Stomach smooth muscle (tissue), 2 donors: ENCODE results near the gene PEPD.

Experiments used
- H3K27ac ChIP-seq: one replicate; pipeline ENCODE4 v1.7.0; 2013; ENCODE audit warnings: mild to moderate bottlenecking, low read length, inconsistent platforms
- H3K27me3 ChIP-seq, 2 donors: one replicate each; pipeline ENCODE4 v1.7.0; 2013; ENCODE audit warnings: low read length in 2 of 2; ENCODE audit not compliant: insufficient read depth in 2 of 2, control insufficient read depth in 1 of 2
- H3K36me3 ChIP-seq, 2 donors: one replicate each; pipeline ENCODE4 v1.7.0; 2013; ENCODE audit warnings: low read length in 2 of 2; ENCODE audit not compliant: control insufficient read depth in 2 of 2, insufficient read depth in 2 of 2
- H3K4me1 ChIP-seq: one replicate; pipeline ENCODE4 v1.7.0; 2013; ENCODE audit warnings: low read length; ENCODE audit not compliant: control insufficient read depth, insufficient read depth
- H3K4me3 ChIP-seq, 2 donors: one replicate each; pipeline ENCODE4 v1.7.0; 2013; ENCODE audit warnings: low read length in 2 of 2
- H3K9ac ChIP-seq, 2 donors: one replicate each; pipeline ENCODE4 v1.7.0; 2013; ENCODE audit warnings: low read length in 2 of 2, mild to moderate bottlenecking in 1 of 2
- H3K9me3 ChIP-seq, 2 donors: one replicate each; pipeline ENCODE4 v1.7.0; 2013; ENCODE audit warnings: low read length in 2 of 2; ENCODE audit not compliant: control insufficient read depth in 2 of 2
- donor health status: healthy.
- donor health status: Pancreatic carcinoma.

PEPD gene

GRCh38 chr19:33417751-33418150, 103.8 kb downstream of the PEPD start:
- no peak overlapping the region for H3K9ac ChIP-seq
- H3K4me1 ChIP-seq, result peaks cover 7% of the 10 kb centered on the region

GRCh38 chr19:33416307-33417215, 105.0 kb downstream of the PEPD start:
- Histone ChIP-seq H3K27me3 (no peaks in the 10 kb centered on the region), H3K9ac (no peak overlapping the region), H3K36me3 (peaks cover 0 to 2% of the 10 kb centered on the region in 2 donors), H3K4me1 (peaks cover 7% of the 10 kb centered on the region), H3K9me3 (no peaks in the 10 kb centered on the region), H3K27ac (no peak overlapping the region), H3K4me3 (peak overlapping the region in 1 of 2 donors; percentile 54)

More at GRCh38 chr19:33417751-33418150, 103.8 kb downstream of the PEPD start:
- Histone ChIP-seq H3K27ac (no peak overlapping the region), H3K9me3 (no peaks in the 10 kb centered on the region), H3K36me3 (peaks cover 0 to 2% of the 10 kb centered on the region in 2 donors), H3K27me3 (no peaks in the 10 kb centered on the region), H3K4me3 (no peak overlapping the region)

GRCh38 chr19:33414667-33415605, 106.7 kb downstream of the PEPD start:
- Histone ChIP-seq H3K9ac (no peak overlapping the region), H3K27me3 (no peaks in the 10 kb centered on the region), H3K9me3 (no peaks in the 10 kb centered on the region), H3K4me1 (peaks cover 7% of the 10 kb centered on the region), H3K27ac (no peak overlapping the region), H3K36me3 (peaks cover 0 to 4% of the 10 kb centered on the region in 2 donors), H3K4me3 (no peak overlapping the region)

GRCh38 chr19:33413868-33414666, 107.5 kb downstream of the PEPD start:
- Histone ChIP-seq H3K4me3 (no peak overlapping the region), H3K9me3 (no peaks in the 10 kb centered on the region), H3K27ac (no peak overlapping the region), H3K27me3 (no peaks in the 10 kb centered on the region), H3K4me1 (peaks cover 7% of the 10 kb centered on the region), H3K36me3 (peaks cover 0 to 2% of the 10 kb centered on the region in 2 donors), H3K9ac (no peak overlapping the region)

DNA sequence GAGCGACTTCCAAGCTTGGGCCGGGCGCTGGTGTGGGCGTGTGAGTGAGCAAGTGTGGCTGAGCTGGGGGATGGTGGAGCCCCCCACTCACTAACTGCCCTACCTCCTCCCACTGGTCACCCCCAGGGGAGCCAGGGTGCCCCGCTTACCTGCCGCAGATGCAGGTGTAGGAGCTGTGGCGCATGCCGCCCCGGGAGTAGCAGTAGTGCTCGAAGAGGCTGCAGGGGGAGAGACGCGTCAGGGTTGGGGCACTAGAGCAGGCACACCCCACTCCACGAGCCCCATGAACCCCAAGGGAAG, 108.2 kb downstream of the PEPD start:
- H3K9ac ChIP-seq, result no peak overlapping the region
- no peaks in the 10 kb centered on the region for H3K9me3 ChIP-seq
- H3K4me3 ChIP-seq, result no peak overlapping the region
- peaks cover 7% of the 10 kb centered on the region for H3K4me1 ChIP-seq
- peaks cover 0 to 2% of the 10 kb centered on the region in 2 donors for H3K36me3 ChIP-seq
- no peak overlapping the region for H3K27ac ChIP-seq
- H3K27me3 ChIP-seq, result no peaks in the 10 kb centered on the region

- Histone ChIP-seq H3K4me1 (peaks cover 7% of the 10 kb centered on the region), H3K36me3 (peaks cover 0 to 2% of the 10 kb centered on the region in 2 donors), H3K4me3 (no peak overlapping the region), H3K27me3 (no peaks in the 10 kb centered on the region), H3K9ac (no peak overlapping the region), H3K27ac (no peak overlapping the region), H3K9me3 (no peaks in the 10 kb centered on the region)
Measured at GRCh38 chr19:33412601-33413425, 108.8 kb downstream of the PEPD start.

DNA sequence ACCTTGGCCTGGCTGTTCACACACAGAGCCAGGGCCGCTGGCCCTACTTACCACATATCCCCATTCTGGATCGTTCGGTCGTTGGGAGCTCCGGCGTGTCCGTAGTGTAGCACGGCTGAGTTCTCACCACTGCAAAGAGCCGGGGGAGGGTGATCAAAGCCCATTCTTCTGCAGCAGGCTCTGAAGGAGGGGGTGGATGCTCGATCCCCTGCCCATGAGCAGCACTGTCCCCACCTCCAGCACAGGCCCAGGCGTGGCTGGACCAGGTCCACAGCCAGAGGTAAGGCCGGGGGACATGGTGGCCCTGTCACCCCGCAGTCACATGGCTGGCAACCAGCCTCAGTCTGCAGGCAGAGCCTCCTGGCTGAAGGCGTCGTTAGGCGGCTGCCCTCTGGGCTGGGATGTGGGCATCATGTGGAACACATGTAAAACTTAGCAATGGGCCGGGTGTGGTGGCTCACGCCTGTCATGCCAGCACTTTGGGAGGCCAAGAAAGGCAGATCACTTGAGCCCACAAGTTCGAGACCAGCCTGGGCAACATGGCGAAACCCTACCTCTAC, 109.9 kb downstream of the PEPD start:
- Histone ChIP-seq H3K9me3 (no peaks in the 10 kb centered on the region), H3K9ac (no peak overlapping the region), H3K4me1 (peaks cover 10% of the 10 kb centered on the region)

GRCh38 chr19:33410915-33411401, 110.6 kb downstream of the PEPD start:
- Histone ChIP-seq H3K27ac (no peak overlapping the region), H3K9me3 (no peaks in the 10 kb centered on the region), H3K4me1 (peaks cover 10% of the 10 kb centered on the region), H3K27me3 (no peaks in the 10 kb centered on the region), H3K9ac (no peak overlapping the region), H3K36me3 (peaks cover 0 to 2% of the 10 kb centered on the region in 2 donors), H3K4me3 (no peak overlapping the region)

More for the DNA sequence above, 109.9 kb downstream of the PEPD start:
- Histone ChIP-seq H3K36me3 (peaks cover 0 to 2% of the 10 kb centered on the region in 2 donors), H3K27me3 (no peaks in the 10 kb centered on the region), H3K27ac (no peak overlapping the region), H3K4me3 (no peak overlapping the region)

GRCh38 chr19:33409906-33410685, 111.5 kb downstream of the PEPD start:
- Histone ChIP-seq H3K9ac (no peak overlapping the region), H3K27me3 (no peaks in the 10 kb centered on the region), H3K4me1 (peaks cover 17% of the 10 kb centered on the region), H3K36me3 (peaks cover 0 to 2% of the 10 kb centered on the region in 2 donors), H3K4me3 (no peak overlapping the region), H3K27ac (no peak overlapping the region), H3K9me3 (no peaks in the 10 kb centered on the region)
